Mesothelial cell of epicardium (in vitro differentiated cells): Measurements from ENCODE around the gene HEPHL1. TPM values are rescaled to one million over a fixed set of nuclear protein-coding genes. Genes with fewer than 3 reads are reported as not detected.

Source experiments
- DNase-seq, 2 experiments: peaks; one replicate each; pipeline ENCODE4 v3.0.0; 2021; ENCODE audit warnings: low spot score in 2 of 2; ENCODE audit not compliant: unreplicated experiment in 2 of 2
- H3K27ac Mint-ChIP-seq: 2 replicates; pipeline ENCODE4 v1.8.0; 2021; ENCODE audit warnings: mixed read lengths
- H3K27me3 Mint-ChIP-seq: 2 replicates; pipeline ENCODE4 v1.8.0; 2021; ENCODE audit warnings: low read depth, mixed read lengths
- H3K36me3 Mint-ChIP-seq: 2 replicates; pipeline ENCODE4 v1.8.0; 2021; ENCODE audit warnings: mixed read lengths
- H3K4me1 Mint-ChIP-seq: 2 replicates; pipeline ENCODE4 v1.8.0; 2021; ENCODE audit warnings: mixed read lengths
- H3K4me3 Mint-ChIP-seq: 2 replicates; pipeline ENCODE4 v1.8.0; 2021; ENCODE audit warnings: mild to moderate bottlenecking, moderate library complexity, mixed read lengths
- H3K9me3 Mint-ChIP-seq: 2 replicates; pipeline ENCODE4 v1.8.0; 2021; ENCODE audit warnings: mixed read lengths
- total RNA-seq: library from RNA; stranded (reverse); gene quantifications from 3 replicates; pipeline ENCODE4 v1.2.1, GENCODE V29; 2021
- TF ChIP-seq, protein P1 (sequence below): fragments of 200-600 bp; sonication (generic); IDR thresholded peaks from one replicate; pipeline ENCODE4 v1.5.0; 2021; ENCODE audit warnings: antibody characterized with exemption; ENCODE audit not compliant: unreplicated experiment

Gene HEPHL1
- total RNA-seq, 1 donor from 2014 or later = not detected

DNA sequence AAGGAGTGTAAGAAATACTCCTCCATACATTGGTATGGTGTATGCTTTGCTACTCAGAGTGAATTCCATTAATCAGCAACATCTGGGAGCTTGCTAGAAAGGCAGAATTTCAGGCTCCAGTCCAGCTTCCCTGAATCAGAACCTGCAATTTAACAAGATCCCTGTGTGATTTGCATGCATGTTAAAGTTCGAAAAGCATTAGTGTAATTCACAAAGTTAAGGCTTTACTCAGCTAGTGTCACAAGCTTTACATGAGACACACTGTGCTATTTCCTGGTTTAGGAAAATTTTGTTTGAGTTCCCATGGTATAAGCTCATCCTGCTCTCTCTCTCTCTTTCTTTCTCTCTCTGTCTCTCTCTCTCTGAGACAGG lies 37.0 kb upstream of the HEPHL1 start:
- TF ChIP-seq, protein P1, sequence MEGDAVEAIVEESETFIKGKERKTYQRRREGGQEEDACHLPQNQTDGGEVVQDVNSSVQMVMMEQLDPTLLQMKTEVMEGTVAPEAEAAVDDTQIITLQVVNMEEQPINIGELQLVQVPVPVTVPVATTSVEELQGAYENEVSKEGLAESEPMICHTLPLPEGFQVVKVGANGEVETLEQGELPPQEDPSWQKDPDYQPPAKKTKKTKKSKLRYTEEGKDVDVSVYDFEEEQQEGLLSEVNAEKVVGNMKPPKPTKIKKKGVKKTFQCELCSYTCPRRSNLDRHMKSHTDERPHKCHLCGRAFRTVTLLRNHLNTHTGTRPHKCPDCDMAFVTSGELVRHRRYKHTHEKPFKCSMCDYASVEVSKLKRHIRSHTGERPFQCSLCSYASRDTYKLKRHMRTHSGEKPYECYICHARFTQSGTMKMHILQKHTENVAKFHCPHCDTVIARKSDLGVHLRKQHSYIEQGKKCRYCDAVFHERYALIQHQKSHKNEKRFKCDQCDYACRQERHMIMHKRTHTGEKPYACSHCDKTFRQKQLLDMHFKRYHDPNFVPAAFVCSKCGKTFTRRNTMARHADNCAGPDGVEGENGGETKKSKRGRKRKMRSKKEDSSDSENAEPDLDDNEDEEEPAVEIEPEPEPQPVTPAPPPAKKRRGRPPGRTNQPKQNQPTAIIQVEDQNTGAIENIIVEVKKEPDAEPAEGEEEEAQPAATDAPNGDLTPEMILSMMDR = no peak
- DNase-seq = no peak
- Mint-ChIP-seq H3K4me3 (no peak overlapping the region), H3K27ac (no peak overlapping the region), H3K27me3 (peaks cover 21% of the 10 kb centered on the region), H3K4me1 (peaks cover 7% of the 10 kb centered on the region), H3K36me3 (no peaks in the 10 kb centered on the region), H3K9me3 (peaks cover 7% of the 10 kb centered on the region)

DNA sequence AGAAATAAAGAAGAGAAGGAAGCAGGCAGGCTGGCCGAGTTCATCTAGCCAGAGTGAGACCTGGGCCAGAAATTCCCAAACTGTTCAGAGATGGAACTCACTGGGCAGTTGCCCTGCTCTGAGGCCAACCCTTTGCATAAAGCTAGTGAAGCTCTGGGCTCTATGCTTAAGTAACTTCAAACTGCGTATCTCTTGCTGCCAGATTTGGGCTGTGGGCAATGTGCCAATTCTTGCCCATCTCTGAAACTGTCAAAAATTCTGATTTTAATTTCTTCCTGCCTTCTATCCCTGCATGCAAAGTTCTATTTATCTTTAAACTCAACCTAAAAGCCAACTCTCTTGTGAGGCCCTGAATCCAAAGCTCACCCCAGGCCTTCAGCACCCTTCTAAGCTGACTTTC lies 36.2 kb upstream of the HEPHL1 start:
- H3K27me3 Mint-ChIP-seq = peaks cover 16% of the 10 kb centered on the region
- no peaks in the 10 kb centered on the region for H3K36me3 Mint-ChIP-seq
- H3K4me3 Mint-ChIP-seq = no peak overlapping the region
- no peaks in the 10 kb centered on the region for H3K9me3 Mint-ChIP-seq
- TF ChIP-seq, protein P1 = no peak
- DNase-seq = no peak
- no peak overlapping the region for H3K27ac Mint-ChIP-seq
- H3K4me1 Mint-ChIP-seq = peaks cover 7% of the 10 kb centered on the region

DNA sequence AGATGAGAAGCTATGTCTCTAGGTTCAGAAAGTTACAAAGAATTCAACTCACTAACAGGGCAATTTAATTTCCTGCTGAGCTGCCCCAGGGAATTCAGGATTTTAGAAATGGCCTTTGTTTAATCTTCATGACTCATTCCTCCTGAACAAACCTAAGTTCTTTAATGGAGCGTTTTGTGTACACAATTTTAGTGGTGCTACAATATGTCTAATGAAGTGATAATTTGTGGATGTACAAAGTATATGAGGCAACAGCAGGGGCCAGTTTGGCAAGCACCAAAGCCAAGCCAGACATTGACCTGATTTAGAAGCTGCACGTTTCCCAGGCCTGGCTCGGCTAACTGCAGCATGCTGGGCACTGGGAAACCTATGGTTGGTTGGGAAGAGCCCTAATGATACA lies 34.4 kb upstream of the HEPHL1 start:
- Mint-ChIP-seq H3K4me3 (no peak overlapping the region), H3K36me3 (no peaks in the 10 kb centered on the region), H3K4me1 (peaks cover 7% of the 10 kb centered on the region), H3K27me3 (peaks cover 13% of the 10 kb centered on the region), H3K9me3 (no peaks in the 10 kb centered on the region), H3K27ac (no peak overlapping the region)
- TF ChIP-seq, protein P1 = no peak
- no peak for DNase-seq

DNA sequence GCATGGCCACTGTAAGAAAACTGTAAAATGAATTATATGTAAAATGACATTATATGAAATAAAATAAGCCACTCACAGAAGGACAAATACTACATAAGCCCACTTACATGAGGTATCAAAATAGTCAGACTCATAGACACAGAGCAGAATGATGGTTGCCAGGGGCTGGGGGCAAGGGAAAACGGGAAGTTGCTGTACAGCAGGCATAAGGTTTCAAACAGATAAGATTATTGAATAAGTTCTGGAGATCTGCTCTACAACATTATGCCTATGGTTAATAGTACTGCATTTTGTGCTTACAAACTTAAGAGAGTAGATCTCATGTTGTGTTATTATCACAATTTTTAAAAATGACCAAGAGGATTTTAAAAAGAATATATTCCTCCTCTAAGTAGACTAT lies 32.7 kb upstream of the HEPHL1 start:
- H3K4me3 Mint-ChIP-seq = no peak overlapping the region
- peaks cover 7% of the 10 kb centered on the region for H3K4me1 Mint-ChIP-seq
- DNase-seq = no peak
- no peak overlapping the region for H3K27ac Mint-ChIP-seq
- H3K36me3 Mint-ChIP-seq = no peaks in the 10 kb centered on the region
- H3K27me3 Mint-ChIP-seq = peaks cover 13% of the 10 kb centered on the region
- TF ChIP-seq, protein P1 = no peak
- H3K9me3 Mint-ChIP-seq = peaks cover 8% of the 10 kb centered on the region

DNA sequence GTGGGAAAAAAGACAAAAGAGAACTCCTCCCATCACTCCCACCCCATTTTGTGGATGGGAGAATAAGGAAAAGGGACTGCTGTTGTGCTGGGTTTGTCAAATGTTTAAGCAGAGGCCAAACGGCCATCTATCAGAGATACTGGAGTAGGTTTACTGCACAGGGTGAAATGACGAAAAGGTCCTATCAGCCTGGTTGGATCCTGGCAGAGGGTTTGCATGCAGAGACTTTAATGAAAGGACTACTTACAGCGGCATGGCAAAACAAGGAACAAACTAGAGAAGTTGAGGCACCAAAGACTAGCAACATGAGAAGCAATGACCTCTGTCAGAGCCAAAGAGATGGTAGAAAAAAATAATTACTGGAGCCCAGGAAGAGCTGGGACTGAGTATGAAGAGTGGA lies 32.2 kb upstream of the HEPHL1 start:
- DNase-seq = no peak

DNA sequence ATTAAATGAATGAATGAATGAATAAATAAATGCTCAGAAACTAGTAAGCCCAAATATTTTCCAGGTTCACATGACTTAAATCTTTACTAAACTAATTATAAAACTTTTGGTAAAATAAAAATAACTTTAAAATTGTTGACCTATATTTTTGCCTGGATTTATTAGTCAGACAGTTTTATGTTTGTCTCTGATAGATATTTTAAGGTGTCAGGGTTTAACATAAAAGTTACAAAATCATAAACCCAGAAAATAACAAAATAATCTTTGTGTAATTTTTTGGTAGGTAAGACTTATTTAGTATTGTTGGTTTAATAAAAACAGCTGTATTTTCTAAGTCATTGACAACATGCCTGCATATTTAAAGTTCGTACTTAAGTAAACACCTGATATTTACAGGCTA lies 27.4 kb upstream of the HEPHL1 start:
- H3K36me3 Mint-ChIP-seq = peaks cover 3% of the 10 kb centered on the region
- H3K27me3 Mint-ChIP-seq = peaks cover 8% of the 10 kb centered on the region
- no peak for DNase-seq
- TF ChIP-seq, protein P1 = no peak
- H3K9me3 Mint-ChIP-seq = peaks cover 20% of the 10 kb centered on the region
- no peaks in the 10 kb centered on the region for H3K4me1 Mint-ChIP-seq
- H3K27ac Mint-ChIP-seq = no peak overlapping the region
- no peak overlapping the region for H3K4me3 Mint-ChIP-seq

More for the DNA sequence above, 32.2 kb upstream of the HEPHL1 start:
- H3K4me3 Mint-ChIP-seq = no peak overlapping the region
- peaks cover 13% of the 10 kb centered on the region for H3K27me3 Mint-ChIP-seq
- H3K36me3 Mint-ChIP-seq = no peaks in the 10 kb centered on the region
- TF ChIP-seq, protein P1 = no peak
- H3K9me3 Mint-ChIP-seq = peaks cover 8% of the 10 kb centered on the region
- peaks cover 7% of the 10 kb centered on the region for H3K4me1 Mint-ChIP-seq
- H3K27ac Mint-ChIP-seq = no peak overlapping the region
